Body of pancreas (tissue), 4 donors: ENCODE data around the gene DCAF16. TPM values are rescaled to one million over a fixed set of nuclear protein-coding genes. Genes with fewer than 3 reads are reported as not detected.

Experiments
- ATAC-seq: fragments of 150-250 bp; one replicate; pipeline ENCODE4 v1.9.1; 2016
- DNase-seq, 4 donors: peaks; one replicate each; pipeline ENCODE4 v3.0.0-alpha.2; 2019
- H3K27ac ChIP-seq, 4 donors: fragments of 200-600 bp; sonication (generic); 1 replicate in 3 of 4; 2 replicates in 1 of 4; pipeline versions ENCODE4 v1.5.1 to v1.6.1; 2016 to 2019; ENCODE audit warnings: mild to moderate bottlenecking in 1 of 4, mixed read lengths in 1 of 4, moderate library complexity in 1 of 4
- H3K27me3 ChIP-seq, 2 donors: fragments of 200-600 bp; sonication (generic); one replicate each; pipeline ENCODE4 v1.6.0; 2016; ENCODE audit warnings: mild to moderate bottlenecking in 1 of 2
- H3K36me3 ChIP-seq, 2 donors: fragments of 200-600 bp; sonication (generic); replicated peaks in 1 of 2; 2 replicates each; pipeline ENCODE4 v1.5.1; 2016; ENCODE audit warnings: low read depth in 2 of 2; ENCODE audit not compliant: insufficient read depth in 1 of 2
- H3K4me1 ChIP-seq: fragments of 200-600 bp; sonication (generic); one replicate; pipeline ENCODE4 v1.6.0; 2016
- H3K4me3 ChIP-seq, 2 donors: fragments of 200-600 bp; sonication (generic); 1 replicate in 1 of 2; 2 replicates in 1 of 2; pipeline ENCODE4 v1.5.1; 2016 to 2019
- H3K9me3 ChIP-seq, 3 donors: fragments of 200-600 bp; sonication (generic); 1 replicate in 2 of 3; 2 replicates in 1 of 3; pipeline ENCODE4 v1.5.1; 2016
- POLR2A ChIP-seq, 3 donors: fragments of 450-650 bp; IDR thresholded peaks; one replicate each; pipeline ENCODE4 v1.6.1; 2016; ENCODE audit warnings: antibody characterized with exemption in 3 of 3, mild to moderate bottlenecking in 2 of 3
- WGBS, 2 donors: methylation state at CpG; one replicate each; pipeline ENCODE4 v1.1.5; 2017; 5-methylcytosine and 5-hydroxymethylcytosine counted together
- intact Hi-C: fragments of 100-400 bp; cut with DNase I; formaldehyde crosslinking; loops from one replicate; pipeline ENCODE4 v1.15.1; 2023
- total RNA-seq, 2 donors: library from RNA; depleted of rRNA; stranded (reverse); fragments of >200 nt; gene quantifications; one replicate each; pipeline ENCODE4 v1.1.0, GENCODE V29; 2016
- TF ChIP-seq, protein P1 (sequence below), 7 experiments: fragments of 450-650 bp in 4 of 7; fragments of 200-600 bp in 3 of 7; sonication (generic) in 3 of 7; IDR thresholded peaks; one replicate each; pipeline ENCODE4 v1.5.1; 2016 to 2019; ENCODE audit warnings: antibody characterized with exemption in 7 of 7

The DCAF16 gene
- total RNA-seq, 2 donors from 2014 or later: 10.9 to 15.6 TPM

DNA sequence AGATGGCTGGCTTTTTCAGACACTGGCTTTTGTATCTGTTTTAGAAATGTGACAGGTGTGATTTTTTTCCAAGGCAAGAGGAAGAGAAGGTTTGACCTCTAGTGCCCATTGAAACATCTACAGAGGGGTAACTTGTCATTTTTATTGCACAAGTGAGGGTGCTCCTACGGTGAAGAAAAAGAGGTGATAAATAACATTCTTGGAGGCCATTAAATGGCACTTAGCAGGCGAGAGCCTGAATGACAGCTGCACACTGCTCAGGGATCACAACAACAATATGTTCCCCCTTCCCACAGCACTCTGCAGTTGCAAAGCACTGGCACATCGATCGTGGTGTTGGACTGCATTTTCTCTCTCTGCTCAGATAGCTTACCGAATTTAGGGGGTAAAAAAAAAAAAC lies 52.1 kb downstream of the DCAF16 start:
- H3K4me1 ChIP-seq: no peaks in the 10 kb centered on the region
- ATAC-seq (no peak), DNase-seq (no peak)
- H3K4me3 ChIP-seq: no peak overlapping the region
- H3K27ac ChIP-seq: no peak overlapping the region
- no peaks in the 10 kb centered on the region for H3K36me3 ChIP-seq
- no peaks in the 10 kb centered on the region for H3K9me3 ChIP-seq
- 18 to 37% methylated on average over 5 of the region's 5 CpGs for WGBS, 2 donors
- no peaks in the 10 kb centered on the region for H3K27me3 ChIP-seq
- intact Hi-C loops: no loop called here
- TF ChIP-seq, protein P1, sequence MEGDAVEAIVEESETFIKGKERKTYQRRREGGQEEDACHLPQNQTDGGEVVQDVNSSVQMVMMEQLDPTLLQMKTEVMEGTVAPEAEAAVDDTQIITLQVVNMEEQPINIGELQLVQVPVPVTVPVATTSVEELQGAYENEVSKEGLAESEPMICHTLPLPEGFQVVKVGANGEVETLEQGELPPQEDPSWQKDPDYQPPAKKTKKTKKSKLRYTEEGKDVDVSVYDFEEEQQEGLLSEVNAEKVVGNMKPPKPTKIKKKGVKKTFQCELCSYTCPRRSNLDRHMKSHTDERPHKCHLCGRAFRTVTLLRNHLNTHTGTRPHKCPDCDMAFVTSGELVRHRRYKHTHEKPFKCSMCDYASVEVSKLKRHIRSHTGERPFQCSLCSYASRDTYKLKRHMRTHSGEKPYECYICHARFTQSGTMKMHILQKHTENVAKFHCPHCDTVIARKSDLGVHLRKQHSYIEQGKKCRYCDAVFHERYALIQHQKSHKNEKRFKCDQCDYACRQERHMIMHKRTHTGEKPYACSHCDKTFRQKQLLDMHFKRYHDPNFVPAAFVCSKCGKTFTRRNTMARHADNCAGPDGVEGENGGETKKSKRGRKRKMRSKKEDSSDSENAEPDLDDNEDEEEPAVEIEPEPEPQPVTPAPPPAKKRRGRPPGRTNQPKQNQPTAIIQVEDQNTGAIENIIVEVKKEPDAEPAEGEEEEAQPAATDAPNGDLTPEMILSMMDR (IDR thresholded peaks at IDR 0.05): no peak
- TF ChIP-seq POLR2A (IDR thresholded peaks at IDR 0.05): no peak

DNA sequence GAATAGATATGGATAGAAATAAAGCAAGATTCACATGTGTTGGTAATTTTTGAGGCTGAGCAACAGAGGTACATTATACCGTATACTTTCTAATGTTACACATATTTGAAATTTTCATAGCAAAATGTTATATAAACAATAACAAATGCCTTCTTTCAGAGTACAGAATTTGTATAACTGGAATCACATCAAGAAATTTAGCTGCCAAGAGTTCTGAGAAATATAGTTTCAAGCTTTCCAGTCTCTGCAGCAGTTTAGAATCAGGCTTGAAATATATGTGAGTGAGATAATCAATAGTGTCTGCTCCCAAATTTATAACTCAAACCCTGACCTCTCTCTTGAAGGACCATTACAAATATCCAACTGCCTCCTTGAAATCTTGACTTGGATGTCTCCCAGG lies 52.9 kb downstream of the DCAF16 start:
- H3K9me3 ChIP-seq: no peaks in the 10 kb centered on the region
- ATAC-seq (no peak), DNase-seq (no peak)
- H3K27me3 ChIP-seq: no peaks in the 10 kb centered on the region
- TF ChIP-seq, protein P1 (IDR thresholded peaks at IDR 0.05): no peak
- TF ChIP-seq POLR2A (IDR thresholded peaks at IDR 0.05): no peak
- H3K36me3 ChIP-seq: no peaks in the 10 kb centered on the region
- intact Hi-C loops: no loop called here
- no peak overlapping the region for H3K4me3 ChIP-seq
- no peaks in the 10 kb centered on the region for H3K4me1 ChIP-seq
- no peak overlapping the region for H3K27ac ChIP-seq
- WGBS, 2 donors: 63 to 66% methylated on average over 1 of the region's 1 CpG

DNA sequence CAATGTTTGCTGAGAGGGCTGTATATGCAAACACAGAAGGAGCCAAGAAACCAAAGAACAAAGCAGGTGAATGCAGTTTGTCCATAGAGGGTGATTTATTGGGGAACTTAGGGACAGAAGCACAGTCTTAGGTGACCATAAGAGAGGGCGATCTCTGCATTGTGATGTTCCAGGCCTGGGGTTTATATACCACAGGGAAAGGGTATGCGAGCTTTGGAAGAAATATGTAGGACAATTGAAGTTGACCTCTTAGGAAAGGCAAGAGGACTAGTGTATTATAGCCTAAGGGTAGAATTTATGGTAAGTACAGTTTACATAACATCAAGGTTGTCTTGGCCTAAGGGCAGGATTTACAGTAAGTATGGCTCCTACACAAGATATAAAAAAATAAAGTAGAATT lies 56.9 kb downstream of the DCAF16 start:
- ATAC-seq: no peak
- Histone ChIP-seq H3K36me3 (no peaks in the 10 kb centered on the region), H3K9me3 (no peaks in the 10 kb centered on the region), H3K4me1 (no peaks in the 10 kb centered on the region), H3K27me3 (no peaks in the 10 kb centered on the region), H3K27ac (no peak overlapping the region), H3K4me3 (no peak overlapping the region)
- intact Hi-C loops: no loop called here
- no peak for TF ChIP-seq POLR2A (IDR thresholded peaks at IDR 0.05)
- TF ChIP-seq, protein P1 (IDR thresholded peaks at IDR 0.05): no peak
- DNase-seq: no peak
- 88 to 95% methylated on average over 2 of the region's 2 CpGs for WGBS, 2 donors

Other genes starting within 250 kb of the DCAF16 start
- 10 to 100 TPM; 28.0 to 28.8 TPM for gene LAP3, start 233.6 kb downstream of the DCAF16 start, total RNA-seq
- 10 to 100 TPM in 1 of 2 donors, 1 to 10 TPM in 1; 8.8 to 19.8 TPM for gene MED28, start 196.1 kb downstream of the DCAF16 start, total RNA-seq
- not detected for gene FAM184B, start 29.1 kb downstream of the DCAF16 start, total RNA-seq
- gene NCAPG, start 222 bp upstream of the DCAF16 start, total RNA-seq: under 1 TPM; 0.26 to 0.33 TPM
- 1 to 10 TPM; 7.8 to 9.9 TPM for gene LCORL, start 211.0 kb upstream of the DCAF16 start, total RNA-seq